Kidney (tissue), 14 donors: ENCODE data around the gene KIAA0825. TPM values are rescaled to one million over a fixed set of nuclear protein-coding genes. Genes with fewer than 3 reads are reported as not detected.

ENCODE experiments used
- DNase-seq, 5 donors: peaks; one replicate each; pipeline ENCODE4 v3.0.0-alpha.2; 2013 to 2020
- FAIRE-seq: peaks from 2 replicates; lab custom pipeline; 2012; peaks lifted over from hg19 to GRCh38; lab: Jason Lieb, UNC
- H3K27ac ChIP-seq, 2 donors: one replicate each; pipeline ENCODE4 v1.7.0; 2013; ENCODE audit warnings: low read depth in 2 of 2, low read length in 2 of 2, inconsistent platforms in 1 of 2
- H3K27me3 ChIP-seq: one replicate; pipeline ENCODE4 v1.7.1; 2013; ENCODE audit warnings: low read length, inconsistent platforms; ENCODE audit not compliant: control insufficient read depth, insufficient read depth
- H3K36me3 ChIP-seq, 3 donors: one replicate each; pipeline versions ENCODE4 v1.7.0 to v1.7.1; 2013; ENCODE audit warnings: low read length in 3 of 3, control low read depth in 1 of 3, inconsistent platforms in 1 of 3; ENCODE audit not compliant: insufficient read depth in 3 of 3, control insufficient read depth in 2 of 3
- H3K4me1 ChIP-seq, 3 donors: one replicate each; pipeline versions ENCODE4 v1.7.0 to v1.7.1; 2013; ENCODE audit warnings: low read length in 3 of 3, inconsistent platforms in 1 of 3, low read depth in 1 of 3; ENCODE audit not compliant: control insufficient read depth in 2 of 3, insufficient read depth in 2 of 3
- H3K4me3 ChIP-seq, 3 donors: one replicate each; pipeline versions ENCODE4 v1.7.0 to v1.8.1; 2013; ENCODE audit warnings: low read length in 3 of 3, control low read depth in 1 of 3, inconsistent platforms in 1 of 3
- H3K9ac ChIP-seq, 3 donors: one replicate each; pipeline versions ENCODE4 v1.7.0 to v1.7.1; 2013; ENCODE audit warnings: low read length in 3 of 3, control low read depth in 1 of 3, inconsistent platforms in 1 of 3
- H3K9me3 ChIP-seq, 3 donors: one replicate each; pipeline versions ENCODE4 v1.7.0 to v1.7.1; 2013; ENCODE audit warnings: low read length in 3 of 3, control low read depth in 1 of 3, inconsistent platforms in 1 of 3; ENCODE audit not compliant: control insufficient read depth in 2 of 3, insufficient read depth in 1 of 3
- intact Hi-C: fragments of 100-400 bp; cut with DNase I; formaldehyde crosslinking; loops from one replicate; pipeline ENCODE4 v1.11.1; 2022
- polyA plus RNA-seq: library from polyadenylated mRNA; stranded (reverse); fragments of 350-450 nt; fragmentation: Illumina TruSeq; extraction: RNeasy Lipid Tissue Mini Kit (QIAGEN cat#74804); gene quantifications from one replicate; pipeline ENCODE4 v1.2.3, GENCODE V29; 2014; ENCODE audit warnings: low read depth, low replicate concordance; ENCODE audit not compliant: insufficient read depth
- total RNA-seq: library from RNA; stranded (reverse); fragmentation: NEBNext Ultra II Directional; extraction: Animal tissue kit (Norgen Biotek cat#: 25700); gene quantifications from one replicate; pipeline ENCODE4 v1.2.1, GENCODE V29; 2021
- TF ChIP-seq, protein P1 (sequence below): IDR thresholded peaks from 3 replicates; pipeline ENCODE4 v1.5.1; 2012; ENCODE audit warnings: mild to moderate bottlenecking, moderate library complexity, borderline replicate concordance; ENCODE audit not compliant: insufficient read depth; ENCODE audit errors: extremely low read depth
- donor health status: control.
- donor health status: control.
- donor health status: control.
- donor health status: control.
- donor health status: control.
- donor health status: DM: yes; HTN: yes; CAD: no.
- donor health status: Normal renal cell carcinoma (clear cell type).

KIAA0825 gene
- total and polyA plus RNA-seq, 2 donors from 2014 or later: 0.80 to 5.4 TPM

DNA sequence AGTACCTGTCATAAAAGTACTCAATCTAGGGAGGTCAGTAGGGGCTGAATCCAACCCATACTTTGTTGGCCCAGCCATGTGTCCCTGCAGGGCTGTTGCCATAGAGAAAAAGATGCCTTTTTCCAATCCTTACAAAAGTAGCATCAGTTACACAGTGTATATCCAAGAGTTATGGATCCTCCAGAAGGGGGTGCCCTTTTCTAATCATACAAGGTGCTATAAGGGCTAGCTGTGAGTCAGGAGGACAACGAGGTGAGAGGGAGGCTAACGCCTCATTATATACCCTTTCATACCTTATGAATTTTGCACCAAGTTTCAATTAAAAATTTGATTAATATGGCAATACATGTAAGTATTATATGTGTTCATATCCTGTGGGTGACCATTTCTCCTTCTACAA, 4.8 kb downstream of the KIAA0825 start:
- intact Hi-C loops: no loop called here
- TF ChIP-seq, protein P1, sequence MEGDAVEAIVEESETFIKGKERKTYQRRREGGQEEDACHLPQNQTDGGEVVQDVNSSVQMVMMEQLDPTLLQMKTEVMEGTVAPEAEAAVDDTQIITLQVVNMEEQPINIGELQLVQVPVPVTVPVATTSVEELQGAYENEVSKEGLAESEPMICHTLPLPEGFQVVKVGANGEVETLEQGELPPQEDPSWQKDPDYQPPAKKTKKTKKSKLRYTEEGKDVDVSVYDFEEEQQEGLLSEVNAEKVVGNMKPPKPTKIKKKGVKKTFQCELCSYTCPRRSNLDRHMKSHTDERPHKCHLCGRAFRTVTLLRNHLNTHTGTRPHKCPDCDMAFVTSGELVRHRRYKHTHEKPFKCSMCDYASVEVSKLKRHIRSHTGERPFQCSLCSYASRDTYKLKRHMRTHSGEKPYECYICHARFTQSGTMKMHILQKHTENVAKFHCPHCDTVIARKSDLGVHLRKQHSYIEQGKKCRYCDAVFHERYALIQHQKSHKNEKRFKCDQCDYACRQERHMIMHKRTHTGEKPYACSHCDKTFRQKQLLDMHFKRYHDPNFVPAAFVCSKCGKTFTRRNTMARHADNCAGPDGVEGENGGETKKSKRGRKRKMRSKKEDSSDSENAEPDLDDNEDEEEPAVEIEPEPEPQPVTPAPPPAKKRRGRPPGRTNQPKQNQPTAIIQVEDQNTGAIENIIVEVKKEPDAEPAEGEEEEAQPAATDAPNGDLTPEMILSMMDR: no peak
- H3K4me1 ChIP-seq: no peaks in the 10 kb centered on the region
- H3K27me3 ChIP-seq: no peaks in the 10 kb centered on the region
- no peaks in the 10 kb centered on the region for H3K9me3 ChIP-seq
- no peak overlapping the region for H3K27ac ChIP-seq
- no peak overlapping the region for H3K4me3 ChIP-seq
- no peak overlapping the region for H3K9ac ChIP-seq
- FAIRE-seq (no peak), DNase-seq (peak in 1 of 5 donors; percentile 7)
- H3K36me3 ChIP-seq: no peaks in the 10 kb centered on the region

DNA sequence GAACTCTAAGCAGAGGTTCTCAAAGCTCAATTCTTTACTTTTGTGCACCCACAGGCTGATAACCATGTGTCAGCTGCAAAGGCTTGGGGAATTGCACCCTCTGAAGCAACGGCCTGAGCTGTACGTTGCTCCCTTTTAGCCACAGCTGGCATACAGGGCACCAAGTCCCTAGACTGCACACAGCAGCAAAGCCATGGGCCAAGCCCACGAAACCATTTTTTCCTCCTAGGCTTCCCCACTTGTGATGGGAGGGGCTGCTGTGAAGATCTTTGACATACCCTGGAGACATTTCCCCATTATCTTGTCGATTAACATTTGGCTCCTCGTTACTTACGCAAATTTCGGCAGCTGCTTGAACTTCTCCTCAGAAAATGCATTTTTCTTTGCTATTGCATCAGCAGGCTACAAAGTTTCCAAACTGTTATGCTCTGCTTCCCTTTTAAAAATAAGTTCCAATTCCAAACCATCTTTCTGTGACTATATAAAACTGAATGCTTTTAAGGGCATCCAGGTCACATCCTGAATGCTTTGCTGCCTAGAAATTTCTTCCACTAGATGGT, 23.0 kb downstream of the KIAA0825 start:
- Histone ChIP-seq H3K9ac (no peak overlapping the region), H3K9me3 (no peaks in the 10 kb centered on the region), H3K36me3 (no peaks in the 10 kb centered on the region), H3K27ac (no peak overlapping the region), H3K4me3 (no peak overlapping the region), H3K27me3 (no peaks in the 10 kb centered on the region), H3K4me1 (no peaks in the 10 kb centered on the region)
- intact Hi-C loops: no loop called here
- FAIRE-seq (no peak), DNase-seq (no peak)
- TF ChIP-seq, protein P1: no peak

DNA sequence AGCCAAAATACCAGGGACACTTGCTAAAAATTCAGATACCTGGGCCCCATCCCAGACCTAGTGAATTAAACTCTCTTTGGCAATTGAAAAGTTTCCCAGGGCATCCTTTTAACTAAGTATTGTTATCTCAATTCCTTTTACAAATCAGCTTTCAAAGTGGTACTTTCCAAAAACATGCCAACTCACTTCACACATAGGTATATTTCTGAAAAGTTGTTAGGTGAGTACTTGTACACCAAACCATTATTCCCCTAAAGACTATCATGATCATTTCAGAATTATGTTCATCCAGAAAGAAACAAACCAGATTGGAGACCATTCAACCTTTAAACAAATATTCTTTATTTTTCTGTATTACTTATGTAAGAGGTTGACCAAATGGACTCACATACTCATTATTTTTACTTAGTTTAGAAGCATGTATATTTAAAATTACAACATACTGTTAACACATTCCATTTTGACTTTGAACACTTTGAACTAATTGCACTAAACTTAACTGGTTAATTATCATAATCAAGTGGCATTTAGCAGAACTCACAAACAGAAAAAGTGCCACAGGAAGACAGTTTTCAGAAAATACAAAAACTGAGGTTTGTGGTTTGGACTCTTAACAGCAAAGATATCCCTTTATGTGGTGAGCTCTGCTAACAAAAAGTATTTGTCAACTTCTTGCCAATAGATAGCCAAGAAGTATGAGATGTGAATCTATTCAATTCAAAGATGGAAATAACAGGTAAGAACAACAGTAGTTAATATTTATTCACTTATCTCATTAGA, 40.7 kb downstream of the KIAA0825 start:
- H3K27me3 ChIP-seq: no peaks in the 10 kb centered on the region
- H3K27ac ChIP-seq: no peak overlapping the region
- H3K4me1 ChIP-seq: no peaks in the 10 kb centered on the region
- intact Hi-C loops: no loop called here
- no peak overlapping the region for H3K4me3 ChIP-seq
- TF ChIP-seq, protein P1: no peak
- no peak overlapping the region for H3K9ac ChIP-seq
- DNase-seq (no peak), FAIRE-seq (no peak)
- no peaks in the 10 kb centered on the region for H3K36me3 ChIP-seq
- H3K9me3 ChIP-seq: no peaks in the 10 kb centered on the region
